Astrocyte of the cerebellum (primary cell): ENCODE data around the gene ATRNL1.

Experiments used
- DNase-seq: peaks from one replicate; pipeline ENCODE4 v3.0.0-alpha.2; 2011; ENCODE audit warnings: low read depth
- H3K4me3 ChIP-seq: 2 replicates; pipeline ENCODE4 v1.5.1; 2011; ENCODE audit warnings: mild to moderate bottlenecking, low read depth, low read length, moderate library complexity
- in situ Hi-C: cut with HindIII; loops from 2 replicates; pipeline ENCODE4 v1.10.0; 2017; ENCODE audit warnings: low sequenced_read_pairs
- TF ChIP-seq, protein P1 (sequence below): IDR thresholded peaks from 2 replicates; pipeline ENCODE4 v1.5.1; 2012; ENCODE audit warnings: low read length, low read depth, moderate library complexity, mild to moderate bottlenecking; ENCODE audit errors: missing control alignments

ATRNL1 gene

GRCh38 chr10:115998301-115998700 is 905.1 kb downstream of the ATRNL1 start:
- no peak overlapping the region for H3K4me3 ChIP-seq
- TF ChIP-seq, protein P1, sequence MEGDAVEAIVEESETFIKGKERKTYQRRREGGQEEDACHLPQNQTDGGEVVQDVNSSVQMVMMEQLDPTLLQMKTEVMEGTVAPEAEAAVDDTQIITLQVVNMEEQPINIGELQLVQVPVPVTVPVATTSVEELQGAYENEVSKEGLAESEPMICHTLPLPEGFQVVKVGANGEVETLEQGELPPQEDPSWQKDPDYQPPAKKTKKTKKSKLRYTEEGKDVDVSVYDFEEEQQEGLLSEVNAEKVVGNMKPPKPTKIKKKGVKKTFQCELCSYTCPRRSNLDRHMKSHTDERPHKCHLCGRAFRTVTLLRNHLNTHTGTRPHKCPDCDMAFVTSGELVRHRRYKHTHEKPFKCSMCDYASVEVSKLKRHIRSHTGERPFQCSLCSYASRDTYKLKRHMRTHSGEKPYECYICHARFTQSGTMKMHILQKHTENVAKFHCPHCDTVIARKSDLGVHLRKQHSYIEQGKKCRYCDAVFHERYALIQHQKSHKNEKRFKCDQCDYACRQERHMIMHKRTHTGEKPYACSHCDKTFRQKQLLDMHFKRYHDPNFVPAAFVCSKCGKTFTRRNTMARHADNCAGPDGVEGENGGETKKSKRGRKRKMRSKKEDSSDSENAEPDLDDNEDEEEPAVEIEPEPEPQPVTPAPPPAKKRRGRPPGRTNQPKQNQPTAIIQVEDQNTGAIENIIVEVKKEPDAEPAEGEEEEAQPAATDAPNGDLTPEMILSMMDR, result no peak
- no peak for DNase-seq
- in situ Hi-C loops, result no loop called here
